Activated gamma-delta T cell treated with anti-CD3 and anti-CD28 coated beads, Interleukin-2, amount 50 U/mL, for 16 hours (primary cell): ENCODE data around the gene MTA3.
"Not testable (repeated sequence)": the region's sequence is repeated elsewhere in the genome, so short reads cannot be mapped to it uniquely, and the experiment has no call there.

Experiments
- DNase-seq: peaks from one replicate; pipeline ENCODE4 v3.0.0-alpha.2; 2020; ENCODE audit warnings: low read depth

MTA3 gene

GRCh38 chr2:42568401-42569115 is at the start of gene MTA3:
TSS of gene MTA3 (plus strand) at chr2:42568632. CDS start at chr2:42568746, 114 bp downstream.
- peak; percentile 47 for DNase-seq

- DNase-seq = no peak
These were observed 48.8 kb upstream of the MTA3 start for GRCh38 chr2:42519624-42520023.

GRCh38 chr2:42522035-42522434 is 46.4 kb upstream of the MTA3 start:
- no peak for DNase-seq

- no peak for DNase-seq
These were observed 45.1 kb upstream of the MTA3 start for GRCh38 chr2:42523341-42523740.

- DNase-seq = no peak
These were observed 36.0 kb upstream of the MTA3 start for GRCh38 chr2:42532397-42532796.

- DNase-seq = no peak
These were observed 30.9 kb upstream of the MTA3 start for GRCh38 chr2:42537493-42537892.

GRCh38 chr2:42542871-42543270 is 25.6 kb upstream of the MTA3 start:
- no peak for DNase-seq

GRCh38 chr2:42545023-42545721 is 23.3 kb upstream of the MTA3 start:
- DNase-seq = no peak

GRCh38 chr2:42545841-42546390 is 22.5 kb upstream of the MTA3 start:
- DNase-seq = no peak

GRCh38 chr2:42547014-42547413 is 21.4 kb upstream of the MTA3 start:
- no peak for DNase-seq

- DNase-seq = no peak
These were observed 20.8 kb upstream of the MTA3 start for GRCh38 chr2:42547446-42548295.

GRCh38 chr2:42550870-42551269 is 17.6 kb upstream of the MTA3 start:
- no peak for DNase-seq

GRCh38 chr2:42554392-42554791 is 14.0 kb upstream of the MTA3 start:
- no peak for DNase-seq

GRCh38 chr2:42556315-42556890 is 12.0 kb upstream of the MTA3 start:
- no peak for DNase-seq

- no peak for DNase-seq
These were observed 11.1 kb upstream of the MTA3 start for GRCh38 chr2:42557306-42557705.

GRCh38 chr2:42558827-42559226 is 9.6 kb upstream of the MTA3 start:
- DNase-seq = no peak

GRCh38 chr2:42560133-42560532 is 8.3 kb upstream of the MTA3 start:
- DNase-seq = not testable (repeated sequence)

GRCh38 chr2:42560899-42561298 is 7.5 kb upstream of the MTA3 start:
- DNase-seq = no peak

GRCh38 chr2:42562474-42563144 is 5.8 kb upstream of the MTA3 start:
- no peak for DNase-seq

GRCh38 chr2:42566025-42566424 is 2.4 kb upstream of the MTA3 start:
- DNase-seq = no peak

- no peak for DNase-seq
These were observed 1.6 kb upstream of the MTA3 start for GRCh38 chr2:42566837-42567321.
